Measurements from ENCODE around the gene ZBTB17. TPM values are rescaled to one million over a fixed set of nuclear protein-coding genes. Genes with fewer than 3 reads are reported as not detected.
A peak's percentile ranks its signal among the peaks of the same experiment; 100 is the strongest.

Gene ZBTB17
- total RNA-seq (2021; ENCODE audit: unreplicated experiment) (41.6 TPM), Bru-seq, nascent RNA (percentile 78 among the genes with signal in this experiment), BruChase-seq, experiment 1, labeled RNA remaining after a 2-hour chase (percentile 66 among the genes with signal in this experiment), BruChase-seq, experiment 2, labeled RNA remaining after a 6-hour chase (percentile 69 among the genes with signal in this experiment)
- 52.1 TPM for polyA plus RNA-seq (2012; ENCODE audit: insufficient read length)
- long read RNA-seq, transcript ZBTB17-202 (16 exons, 2,745 nt): major isoform, 18 of 69 reads
- long read RNA-seq, partial matches to known transcripts: 19 of 69 reads
- long read RNA-seq, other reads (novel, unspliced or antisense): 30 of 69 reads

DNA sequence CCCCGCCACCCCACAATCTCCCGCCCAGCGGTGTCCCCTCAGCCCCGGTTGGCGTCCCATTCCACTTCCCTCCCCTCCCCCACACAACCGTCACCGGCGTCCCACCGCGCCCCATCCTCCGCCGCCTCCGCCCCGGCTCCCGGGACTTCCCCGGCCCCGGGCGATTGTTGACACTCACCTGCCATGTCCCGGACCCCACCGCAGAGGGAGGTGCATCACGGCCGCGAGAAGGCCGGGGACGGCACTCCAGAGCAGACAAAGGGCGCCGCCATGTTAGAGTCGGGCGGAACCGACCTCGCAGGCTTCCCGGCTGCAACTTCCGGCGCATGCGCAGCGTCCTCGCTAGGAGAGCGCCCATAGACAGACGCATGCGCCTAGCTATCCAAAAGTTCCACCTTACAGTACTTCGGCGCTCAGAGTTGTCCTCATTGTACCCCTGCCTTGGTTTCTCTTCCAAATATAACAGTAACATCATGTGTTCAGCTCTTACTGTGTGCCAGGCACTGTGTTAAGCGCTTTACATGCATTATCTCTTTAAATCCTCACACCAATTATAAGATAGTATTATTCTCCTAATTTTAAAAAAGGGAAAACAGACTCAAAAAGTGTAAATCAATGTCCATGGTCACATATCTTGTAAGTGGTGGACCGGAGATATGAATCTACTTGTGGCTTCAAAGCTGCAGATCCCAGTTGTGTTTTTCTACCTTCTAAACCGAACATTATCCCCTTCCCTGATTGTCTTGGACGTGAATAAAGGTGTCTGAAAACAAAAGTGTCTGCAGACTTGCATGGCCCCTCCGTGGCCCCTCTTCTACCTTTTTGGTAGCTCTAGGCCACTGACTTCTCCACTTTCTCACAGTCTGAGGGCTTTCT, at the start of gene ZBTB17:
Gene ZBTB17, minus strand, starts transcription at position 297 of the 876 bp plus-strand sequence. CDS start 27,606 bp downstream, outside the sequence.
- DNase-seq (ENCODE audit: low read depth, low spot score) (peak; percentile 67), ATAC-seq (peak; percentile 98)
- no peaks in the 10 kb centered on the region for H3K9me3 ChIP-seq (ENCODE audit: control insufficient read depth, insufficient read depth, low read depth, low read length)
- peak within 1 kb of the TSS; percentile 82 for H3K27ac ChIP-seq (ENCODE audit: low read length)
- BruUV-seq (replicated peaks): no TSS peak
- TF ChIP-seq SIN3A (IDR thresholded peaks at IDR 0.05; ENCODE audit: borderline replicate concordance, insufficient read depth, low read depth, low read length) (peak; percentile 96), POLR2AphosphoS5 (IDR thresholded peaks at IDR 0.05; ENCODE audit: low read depth, low read length) (peak; percentile 81)
- TF ChIP-seq, protein P1, sequence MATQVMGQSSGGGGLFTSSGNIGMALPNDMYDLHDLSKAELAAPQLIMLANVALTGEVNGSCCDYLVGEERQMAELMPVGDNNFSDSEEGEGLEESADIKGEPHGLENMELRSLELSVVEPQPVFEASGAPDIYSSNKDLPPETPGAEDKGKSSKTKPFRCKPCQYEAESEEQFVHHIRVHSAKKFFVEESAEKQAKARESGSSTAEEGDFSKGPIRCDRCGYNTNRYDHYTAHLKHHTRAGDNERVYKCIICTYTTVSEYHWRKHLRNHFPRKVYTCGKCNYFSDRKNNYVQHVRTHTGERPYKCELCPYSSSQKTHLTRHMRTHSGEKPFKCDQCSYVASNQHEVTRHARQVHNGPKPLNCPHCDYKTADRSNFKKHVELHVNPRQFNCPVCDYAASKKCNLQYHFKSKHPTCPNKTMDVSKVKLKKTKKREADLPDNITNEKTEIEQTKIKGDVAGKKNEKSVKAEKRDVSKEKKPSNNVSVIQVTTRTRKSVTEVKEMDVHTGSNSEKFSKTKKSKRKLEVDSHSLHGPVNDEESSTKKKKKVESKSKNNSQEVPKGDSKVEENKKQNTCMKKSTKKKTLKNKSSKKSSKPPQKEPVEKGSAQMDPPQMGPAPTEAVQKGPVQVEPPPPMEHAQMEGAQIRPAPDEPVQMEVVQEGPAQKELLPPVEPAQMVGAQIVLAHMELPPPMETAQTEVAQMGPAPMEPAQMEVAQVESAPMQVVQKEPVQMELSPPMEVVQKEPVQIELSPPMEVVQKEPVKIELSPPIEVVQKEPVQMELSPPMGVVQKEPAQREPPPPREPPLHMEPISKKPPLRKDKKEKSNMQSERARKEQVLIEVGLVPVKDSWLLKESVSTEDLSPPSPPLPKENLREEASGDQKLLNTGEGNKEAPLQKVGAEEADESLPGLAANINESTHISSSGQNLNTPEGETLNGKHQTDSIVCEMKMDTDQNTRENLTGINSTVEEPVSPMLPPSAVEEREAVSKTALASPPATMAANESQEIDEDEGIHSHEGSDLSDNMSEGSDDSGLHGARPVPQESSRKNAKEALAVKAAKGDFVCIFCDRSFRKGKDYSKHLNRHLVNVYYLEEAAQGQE (IDR thresholded peaks at IDR 0.05; ENCODE audit: insufficient read depth in 1 of 2, low read depth in 2 of 2, low read length in 1 of 2): no peak
- H3K4me1 ChIP-seq (ENCODE audit: control insufficient read depth, insufficient read depth, low read length): peaks cover 10% of the 10 kb centered on the region
- H3K4me3 ChIP-seq (ENCODE audit: low read depth in 2 of 2, low read length in 2 of 2): peak within 1 kb of the TSS; percentile 62 to 63
- intact Hi-C loops (cut with micrococcal nuclease; ENCODE audit: unreplicated experiment) (no loop called here), in situ Hi-C loops (cut with HindIII; ENCODE audit: low pct_unique_long_range_greater_than_20kb, low sequenced_read_pairs) (no loop called here)
- CTCF ChIA-PET: no interaction called here
- POLR2A ChIA-PET: no interaction called here
- no peaks in the 10 kb centered on the region for H3K36me3 ChIP-seq (ENCODE audit: control insufficient read depth, insufficient read depth, low read length)
- H3K27me3 ChIP-seq (ENCODE audit: control insufficient read depth, insufficient read depth, low read length): no peaks in the 10 kb centered on the region

DNA sequence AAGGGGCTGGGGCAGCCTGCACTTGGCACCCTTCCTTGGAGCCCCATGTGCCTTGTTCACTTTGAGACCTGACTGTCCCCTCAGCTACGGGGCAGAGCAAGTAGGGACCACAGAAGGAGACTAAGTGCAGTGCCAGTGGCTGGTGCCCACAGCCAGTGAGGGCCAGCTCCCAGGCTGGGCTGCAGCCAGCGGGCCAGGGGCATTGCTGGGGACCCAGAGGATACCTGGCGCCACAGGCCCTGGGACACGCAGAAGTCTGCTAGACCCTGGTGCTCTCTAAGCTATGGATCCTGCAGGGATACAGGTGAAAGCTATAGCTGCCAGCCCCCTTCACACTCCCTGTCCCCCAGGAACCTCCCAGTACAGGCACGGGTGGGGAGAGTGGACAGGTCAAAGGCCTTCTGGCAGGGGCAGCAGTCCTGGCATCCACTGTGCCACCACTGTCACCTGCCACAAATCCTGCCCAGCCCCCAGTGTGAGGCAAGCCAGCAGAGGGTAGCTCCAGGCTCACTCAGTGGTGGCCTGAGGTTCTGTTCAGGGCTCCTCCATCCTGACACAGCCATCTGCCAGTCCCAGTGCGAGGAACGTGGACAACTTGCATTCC, 47.3 kb upstream of the ZBTB17 start:
- intact Hi-C loops (cut with micrococcal nuclease; ENCODE audit: unreplicated experiment) (no loop called here), in situ Hi-C loops (cut with HindIII; ENCODE audit: low pct_unique_long_range_greater_than_20kb, low sequenced_read_pairs) (no loop called here)
- DNase-seq (ENCODE audit: low read depth, low spot score) (no peak), ATAC-seq (no peak)
- Histone ChIP-seq H3K27me3 (ENCODE audit: control insufficient read depth, insufficient read depth, low read length) (no peaks in the 10 kb centered on the region), H3K4me3 (ENCODE audit: low read depth in 2 of 2, low read length in 2 of 2) (no peak overlapping the region), H3K36me3 (ENCODE audit: control insufficient read depth, insufficient read depth, low read length) (no peaks in the 10 kb centered on the region), H3K27ac (ENCODE audit: low read length) (no peak overlapping the region), H3K4me1 (ENCODE audit: control insufficient read depth, insufficient read depth, low read length) (peaks cover 4% of the 10 kb centered on the region; the same call in 1 of the 2 replicates), H3K9me3 (ENCODE audit: control insufficient read depth, insufficient read depth, low read depth, low read length) (no peaks in the 10 kb centered on the region)
- ChIA-PET CTCF (interaction anchor here (0.5 kb wide), 1 partner anchor 208 kb away, joined by 3 read pairs; no protein-coding TSS in a partner anchor), POLR2A (no interaction called here)
- no TSS peak for BruUV-seq (replicated peaks)
- TF ChIP-seq POLR2AphosphoS5 (IDR thresholded peaks at IDR 0.05; ENCODE audit: low read depth, low read length): no peak
- TF ChIP-seq, protein P1 (IDR thresholded peaks at IDR 0.05; ENCODE audit: insufficient read depth in 1 of 2, low read depth in 2 of 2, low read length in 1 of 2): no peak
- TF ChIP-seq, protein P2, sequence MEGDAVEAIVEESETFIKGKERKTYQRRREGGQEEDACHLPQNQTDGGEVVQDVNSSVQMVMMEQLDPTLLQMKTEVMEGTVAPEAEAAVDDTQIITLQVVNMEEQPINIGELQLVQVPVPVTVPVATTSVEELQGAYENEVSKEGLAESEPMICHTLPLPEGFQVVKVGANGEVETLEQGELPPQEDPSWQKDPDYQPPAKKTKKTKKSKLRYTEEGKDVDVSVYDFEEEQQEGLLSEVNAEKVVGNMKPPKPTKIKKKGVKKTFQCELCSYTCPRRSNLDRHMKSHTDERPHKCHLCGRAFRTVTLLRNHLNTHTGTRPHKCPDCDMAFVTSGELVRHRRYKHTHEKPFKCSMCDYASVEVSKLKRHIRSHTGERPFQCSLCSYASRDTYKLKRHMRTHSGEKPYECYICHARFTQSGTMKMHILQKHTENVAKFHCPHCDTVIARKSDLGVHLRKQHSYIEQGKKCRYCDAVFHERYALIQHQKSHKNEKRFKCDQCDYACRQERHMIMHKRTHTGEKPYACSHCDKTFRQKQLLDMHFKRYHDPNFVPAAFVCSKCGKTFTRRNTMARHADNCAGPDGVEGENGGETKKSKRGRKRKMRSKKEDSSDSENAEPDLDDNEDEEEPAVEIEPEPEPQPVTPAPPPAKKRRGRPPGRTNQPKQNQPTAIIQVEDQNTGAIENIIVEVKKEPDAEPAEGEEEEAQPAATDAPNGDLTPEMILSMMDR (IDR thresholded peaks at IDR 0.05): no peak
- no peak for TF ChIP-seq SIN3A (IDR thresholded peaks at IDR 0.05; ENCODE audit: borderline replicate concordance, insufficient read depth, low read depth, low read length)
- no peak for TF ChIP-seq TCF7L2 (IDR thresholded peaks at IDR 0.05; ENCODE audit: low read depth, low read length)

All from Panc1 (cell line).